MV-4-11 (cell line): ENCODE data around the gene DOK4.

Source experiments
- DNase-seq: peaks from one replicate; lab custom pipeline; 2025; lab: John Stamatoyannopoulos, UW

Gene DOK4

DNA sequence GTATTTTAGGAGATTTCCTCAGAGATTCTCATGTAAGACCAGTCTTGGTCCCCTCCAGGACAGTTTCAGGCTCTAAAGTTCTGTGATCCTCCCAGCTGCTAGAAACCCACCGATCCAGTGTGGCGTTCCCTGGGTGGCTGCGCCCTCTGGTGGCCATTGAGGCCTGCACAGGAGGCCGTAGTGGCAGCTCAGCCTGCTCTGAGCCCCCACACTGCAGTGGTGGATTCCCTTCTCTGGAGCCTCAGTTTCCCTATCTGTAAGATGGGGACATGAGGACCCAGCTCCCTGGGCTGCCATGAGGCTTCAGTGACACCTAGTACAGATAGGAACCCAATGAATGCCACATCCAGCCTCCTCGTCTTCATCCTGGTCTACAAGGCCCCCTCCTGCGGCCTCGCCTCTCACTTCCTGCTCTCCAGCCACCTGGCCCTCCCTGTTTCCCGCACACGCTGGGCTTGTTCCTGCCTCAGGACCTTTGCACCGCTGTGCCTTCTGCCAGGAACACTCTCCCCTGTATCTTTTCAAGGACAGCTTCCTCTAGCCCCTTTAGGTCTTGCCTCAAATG, 33.6 kb upstream of the DOK4 start:
- DNase-seq: peak; percentile 47

DNA sequence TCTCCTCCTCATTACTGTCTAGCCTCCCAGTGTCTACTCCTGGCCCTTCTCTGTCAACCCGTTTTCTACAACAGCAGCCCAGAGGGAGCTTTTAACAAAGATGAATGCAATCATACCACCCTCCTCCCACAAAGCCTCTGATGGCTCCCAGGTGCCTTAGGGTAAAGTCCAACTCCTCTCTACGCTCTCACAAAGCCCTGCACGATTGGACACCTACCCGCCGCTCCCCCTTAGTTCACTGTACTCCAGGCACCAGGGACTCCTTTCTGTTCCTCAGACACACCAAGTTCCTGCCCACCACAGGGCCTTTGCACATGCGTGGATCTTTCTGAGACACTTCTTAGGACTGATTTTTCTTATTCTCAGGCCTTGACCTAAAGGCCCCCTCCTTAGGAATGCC, 32.6 kb upstream of the DOK4 start:
- DNase-seq: no peak

DNA sequence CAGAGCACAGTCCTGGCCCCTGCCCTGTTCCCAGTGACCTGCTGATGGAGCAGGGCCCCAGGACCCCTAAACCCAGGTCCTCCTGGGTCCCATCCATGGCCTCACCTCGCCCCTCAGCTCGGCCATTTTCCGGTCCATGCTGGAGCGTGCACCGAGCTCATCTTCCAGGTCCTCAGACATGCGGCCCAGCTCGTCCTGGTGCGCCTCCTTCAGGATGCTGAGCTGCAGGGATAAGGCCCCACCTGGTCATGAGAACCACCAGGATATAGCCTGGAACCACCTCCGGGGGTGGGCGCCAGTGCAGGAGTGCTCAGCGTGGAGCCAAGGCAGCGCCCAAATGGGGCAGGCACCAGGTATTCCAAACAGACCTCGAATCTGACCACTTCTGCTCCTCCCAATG, 32.2 kb upstream of the DOK4 start:
- DNase-seq: no peak

DNA sequence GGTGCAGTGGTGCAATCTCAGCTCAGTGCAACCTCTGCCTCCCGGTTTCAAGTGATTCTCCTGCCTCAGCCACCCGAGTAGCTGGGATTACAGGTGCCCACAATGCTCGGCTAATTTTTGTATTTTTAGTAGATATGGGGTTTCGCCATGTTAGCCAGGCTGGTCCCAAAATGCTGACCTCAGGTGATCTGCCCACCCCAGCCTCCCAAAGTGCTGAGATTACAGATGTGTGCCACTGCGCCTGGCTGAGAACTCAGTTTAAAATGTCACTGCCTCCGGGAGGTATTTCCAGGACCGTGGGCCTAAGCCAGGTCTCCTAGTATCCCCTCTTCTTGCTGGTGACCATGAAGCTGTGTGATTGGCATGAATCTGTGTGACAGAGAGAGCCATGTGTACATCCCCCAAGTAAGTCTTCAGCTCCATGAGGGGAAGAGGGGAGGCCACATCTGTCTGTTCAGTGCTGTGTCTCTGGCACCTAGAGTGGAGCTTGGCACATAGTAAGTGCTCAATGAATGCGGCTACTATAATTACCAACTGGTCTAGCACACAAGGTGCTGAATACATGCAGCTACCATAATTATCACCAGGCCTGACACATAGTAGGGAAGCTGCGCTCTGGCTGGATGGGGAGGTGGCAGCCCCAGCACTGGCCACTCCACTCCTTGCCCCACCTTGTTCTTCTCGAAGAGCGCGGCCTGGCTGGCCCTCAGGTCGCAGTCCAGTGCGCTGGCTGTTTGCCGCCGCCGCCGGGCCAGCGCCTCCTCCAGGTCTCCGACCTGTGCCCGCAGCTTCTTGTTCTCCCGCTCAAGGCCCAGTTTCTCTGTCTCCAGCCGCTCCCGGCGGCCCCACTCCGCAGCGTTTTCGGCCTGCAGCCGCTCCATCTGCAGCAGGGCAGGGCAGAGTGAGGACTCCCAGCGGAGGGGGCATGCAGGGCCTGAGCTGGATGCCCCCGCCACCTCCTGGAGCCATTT, 31.4 kb upstream of the DOK4 start:
- no peak for DNase-seq

DNA sequence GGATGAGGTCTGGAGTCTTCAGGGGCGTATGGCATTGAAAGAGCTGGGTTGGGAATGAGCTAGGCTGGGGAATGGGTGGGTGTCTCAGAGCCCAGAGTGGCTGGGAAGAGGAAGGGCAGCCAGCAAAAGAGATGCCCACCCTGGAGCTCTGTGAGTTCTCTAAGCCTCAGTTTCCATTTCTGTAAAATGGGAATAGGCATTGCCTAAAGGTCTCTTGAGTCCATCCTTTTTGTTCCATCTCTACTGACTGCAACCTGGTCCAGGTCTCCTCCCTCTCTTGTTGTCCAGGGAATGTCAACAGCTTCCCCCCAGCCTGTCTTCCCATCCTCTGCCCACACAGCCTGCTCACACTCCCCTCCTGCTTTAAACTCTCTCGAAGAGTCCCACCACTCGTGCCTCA, 30.5 kb upstream of the DOK4 start:
- DNase-seq: no peak

DNA sequence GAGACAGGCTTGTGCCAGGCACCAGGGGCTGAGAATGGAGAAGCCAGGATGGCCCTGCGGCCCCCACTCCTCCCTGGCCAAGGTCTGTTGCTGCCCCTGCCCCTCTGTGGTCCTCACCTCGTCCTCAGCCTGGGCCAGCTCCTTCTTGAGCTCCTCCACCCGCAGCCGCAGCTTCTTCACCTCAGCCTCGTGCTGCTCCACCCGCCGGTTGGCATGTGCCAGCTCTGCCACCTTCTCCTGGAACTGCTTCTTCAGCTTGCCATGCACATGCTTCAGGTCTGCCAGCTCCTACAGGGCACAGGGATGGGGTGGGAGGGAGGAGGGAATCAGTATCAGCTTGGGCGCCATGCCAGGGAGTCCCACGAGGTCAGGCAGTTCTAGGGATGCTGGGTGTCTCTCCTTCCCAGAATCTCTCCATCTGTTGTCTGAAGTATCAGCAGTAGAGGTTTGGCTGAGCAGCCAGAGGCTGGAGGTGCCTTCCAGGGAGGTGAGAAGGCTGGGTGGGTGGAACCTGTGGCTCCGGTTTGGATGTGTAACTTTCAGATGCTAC, 30.0 kb upstream of the DOK4 start:
- no peak for DNase-seq

DNA sequence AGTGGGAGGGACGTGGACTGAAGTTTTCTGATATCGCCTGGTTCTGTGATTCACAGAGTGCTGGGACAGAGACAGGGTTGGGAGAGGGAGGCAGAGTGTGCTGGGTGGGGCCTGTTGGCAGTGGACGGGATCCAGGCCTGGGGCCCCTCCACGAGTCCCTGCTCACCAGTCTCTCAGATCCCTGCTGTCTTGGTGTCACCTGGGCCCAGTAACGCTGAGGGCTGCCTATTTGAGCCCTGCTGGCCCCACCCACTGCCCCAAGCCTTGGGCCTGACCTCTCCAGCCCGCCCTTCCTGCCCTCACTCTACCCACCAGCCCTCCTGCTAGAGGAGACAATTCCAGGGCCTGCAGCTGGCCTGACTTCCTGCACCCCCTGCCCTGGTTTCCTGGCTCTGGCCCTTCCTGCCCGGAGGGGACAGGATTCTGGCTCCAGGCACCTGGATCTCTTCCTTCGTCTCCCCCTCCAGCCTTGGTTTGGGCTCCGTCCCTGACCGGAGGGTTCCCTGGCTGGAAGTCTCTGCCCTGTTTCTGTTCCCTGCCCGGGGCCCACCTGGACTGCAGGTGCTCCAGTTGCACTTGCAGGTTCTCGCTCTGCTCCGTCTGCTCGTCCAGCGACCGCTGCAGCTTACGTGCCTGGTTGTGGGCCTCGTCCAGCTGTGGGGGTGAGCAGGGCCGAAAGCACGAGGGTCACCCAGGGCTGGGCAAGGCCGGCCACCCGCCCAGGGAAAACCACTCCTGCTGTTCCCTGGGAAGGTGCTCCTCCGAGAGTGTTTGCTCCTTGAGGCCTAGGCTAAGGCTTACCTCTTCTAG, 28.7 kb upstream of the DOK4 start:
- no peak for DNase-seq

DNA sequence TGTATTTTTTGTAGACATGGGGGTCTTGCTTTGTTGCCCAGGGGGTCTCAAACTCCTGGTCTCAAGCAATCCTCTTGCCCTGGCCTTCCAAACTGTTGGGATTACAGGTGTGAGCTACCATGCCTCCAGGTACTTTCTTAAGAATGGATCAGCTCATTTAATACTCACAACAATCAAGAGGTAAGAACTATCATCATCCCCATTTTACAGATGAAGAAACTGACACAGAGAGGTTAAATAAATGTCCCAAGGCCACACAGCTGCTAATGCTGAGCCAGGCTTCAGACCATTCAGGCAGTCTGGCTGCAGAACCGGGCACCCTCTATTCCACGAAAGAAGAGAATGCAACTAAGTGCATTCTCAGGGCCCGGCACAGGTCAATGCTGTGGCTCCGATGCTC, 28.1 kb upstream of the DOK4 start:
- DNase-seq: no peak

DNA sequence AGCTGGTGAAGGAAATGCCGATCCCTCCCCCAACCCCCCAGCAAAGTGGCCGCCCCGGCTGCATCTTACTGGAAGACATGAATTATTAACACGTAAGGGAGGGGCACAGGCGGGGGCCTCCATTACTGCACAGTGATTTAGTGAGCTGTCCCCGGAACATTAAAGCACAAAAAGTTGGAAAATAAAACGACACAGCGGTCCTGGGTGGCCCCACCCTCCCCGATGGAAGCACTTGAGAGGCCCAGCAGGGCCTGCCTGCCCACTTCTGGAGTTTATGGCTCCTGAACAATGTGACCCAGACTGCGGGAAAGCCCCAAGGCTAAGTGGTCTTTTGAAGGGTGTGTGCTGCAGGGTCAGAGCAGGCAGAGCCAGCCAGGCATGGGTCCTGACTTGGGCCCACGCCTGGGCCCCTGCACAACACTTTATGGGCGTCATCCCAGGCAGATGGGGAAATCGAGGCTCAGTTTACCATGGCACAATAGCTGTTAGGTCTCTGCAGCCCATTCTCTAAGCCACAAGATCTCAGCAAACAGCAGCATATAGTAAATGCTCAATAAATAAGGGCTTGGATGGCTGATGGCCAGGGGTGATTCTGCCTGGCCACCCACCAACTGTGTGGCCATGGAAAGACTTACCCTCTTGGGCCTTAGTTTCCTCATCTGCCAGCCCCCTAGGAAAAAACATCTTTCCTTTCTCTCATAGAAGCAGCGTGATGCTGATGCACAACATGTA, 27.2 kb upstream of the DOK4 start:
- no peak for DNase-seq

DNA sequence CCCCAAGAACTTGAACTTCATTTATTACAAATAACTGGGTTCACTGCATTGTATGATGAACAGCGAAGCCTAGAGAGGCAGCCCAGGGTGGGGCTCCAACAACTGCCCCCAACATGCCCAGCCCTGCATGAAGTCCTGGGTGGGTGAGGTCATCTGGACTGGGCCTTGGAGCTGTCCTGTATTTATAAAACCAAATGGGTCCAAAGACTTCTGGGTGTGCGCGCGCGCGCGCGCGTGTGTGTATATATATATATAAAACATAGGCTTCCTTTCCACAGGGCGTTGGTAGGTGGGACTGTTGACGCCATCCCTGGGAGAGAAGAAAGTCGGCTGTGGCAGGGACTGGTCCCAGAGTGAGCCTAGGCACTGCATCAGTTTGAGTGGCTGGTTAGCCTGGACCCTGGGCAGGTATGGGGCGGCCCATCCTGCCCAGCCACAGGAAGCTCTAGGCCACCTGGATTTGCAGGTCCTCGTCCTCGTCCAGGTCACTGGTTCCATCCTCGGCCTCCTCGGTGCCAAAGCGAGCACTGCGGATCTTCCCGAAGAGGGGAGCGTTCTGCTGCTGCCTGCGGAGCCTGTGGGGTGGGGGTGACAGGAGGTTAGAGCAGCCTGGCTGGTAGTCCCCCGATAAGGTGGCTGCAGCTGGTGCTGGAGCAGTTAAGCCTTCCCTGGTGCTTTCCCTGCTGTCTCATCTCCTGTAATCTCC, 26.2 kb upstream of the DOK4 start:
- DNase-seq: no peak

DNA sequence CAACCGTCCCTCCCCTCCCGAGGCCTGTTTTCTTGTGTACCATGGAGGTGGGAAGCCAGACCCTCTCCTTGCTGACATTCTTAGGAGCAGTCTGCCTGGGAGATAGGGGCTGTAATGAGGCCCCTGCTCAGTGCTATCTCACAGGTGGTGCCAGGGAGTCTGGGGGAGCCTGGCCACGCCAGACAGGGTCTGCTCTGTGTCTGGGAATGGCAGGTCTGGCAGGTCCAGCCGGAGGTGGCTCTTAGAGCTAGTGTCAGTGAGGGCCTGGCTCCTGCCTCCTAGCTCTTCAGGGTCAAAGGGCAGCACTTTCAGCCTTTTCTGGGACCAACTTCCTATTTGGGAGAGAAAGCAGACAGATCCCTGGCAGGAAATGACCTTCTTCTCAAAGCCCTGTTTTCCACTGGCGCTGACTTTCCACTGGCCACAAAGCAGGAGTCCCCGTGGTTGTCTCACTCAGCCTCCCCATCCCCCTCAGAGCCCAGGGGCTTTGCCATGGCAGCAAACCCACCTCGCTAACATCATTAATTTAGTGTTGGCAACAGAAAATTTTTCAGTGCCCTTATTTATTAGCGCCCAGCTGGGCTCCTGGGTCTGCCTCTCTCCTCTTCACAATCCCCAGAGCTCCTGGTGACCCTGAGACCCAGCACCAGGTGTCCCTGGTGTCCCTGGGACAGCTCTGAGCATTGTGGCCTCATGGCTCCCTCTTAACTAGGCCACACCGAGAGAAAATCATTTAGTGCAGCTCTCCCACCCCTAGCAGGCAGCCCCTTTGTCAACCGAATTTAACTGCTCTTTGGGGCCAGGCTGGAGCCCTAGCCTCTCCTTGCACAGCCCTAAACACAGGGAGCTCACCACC, 24.0 kb upstream of the DOK4 start:
- no peak for DNase-seq

DNA sequence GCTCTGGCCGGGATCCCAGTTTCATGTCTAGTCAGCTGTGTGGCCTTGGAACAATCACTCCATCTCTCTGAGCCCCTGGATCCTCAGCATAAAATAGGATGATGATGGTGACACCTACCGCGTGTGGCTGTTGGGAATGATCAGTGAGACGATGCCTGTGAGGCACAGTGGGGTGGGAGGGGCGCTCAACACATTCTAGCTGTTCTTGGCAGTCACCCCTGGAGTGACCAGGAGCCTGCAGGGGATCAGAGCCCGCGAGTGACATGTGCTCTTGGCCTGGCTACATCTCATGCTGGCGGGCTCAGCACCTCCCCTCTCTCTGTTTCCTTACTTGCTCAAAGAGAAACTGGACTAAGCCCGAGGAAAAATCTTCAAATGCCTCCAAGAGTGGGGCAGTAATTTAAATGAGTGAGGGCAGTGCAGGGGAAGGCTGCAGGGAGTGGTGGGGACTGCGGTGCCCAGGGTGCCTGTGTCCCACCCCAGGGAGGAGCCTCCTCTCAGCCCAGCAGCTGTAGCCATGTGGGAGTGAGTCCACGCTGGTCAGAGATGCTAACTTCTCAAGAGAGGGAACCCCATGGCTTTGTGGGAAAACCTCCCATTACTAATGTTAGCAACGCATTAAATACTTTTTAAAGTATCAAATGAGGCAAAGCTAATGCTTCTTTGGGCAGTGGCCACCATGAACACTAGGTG, 23.1 kb upstream of the DOK4 start:
- no peak for DNase-seq

DNA sequence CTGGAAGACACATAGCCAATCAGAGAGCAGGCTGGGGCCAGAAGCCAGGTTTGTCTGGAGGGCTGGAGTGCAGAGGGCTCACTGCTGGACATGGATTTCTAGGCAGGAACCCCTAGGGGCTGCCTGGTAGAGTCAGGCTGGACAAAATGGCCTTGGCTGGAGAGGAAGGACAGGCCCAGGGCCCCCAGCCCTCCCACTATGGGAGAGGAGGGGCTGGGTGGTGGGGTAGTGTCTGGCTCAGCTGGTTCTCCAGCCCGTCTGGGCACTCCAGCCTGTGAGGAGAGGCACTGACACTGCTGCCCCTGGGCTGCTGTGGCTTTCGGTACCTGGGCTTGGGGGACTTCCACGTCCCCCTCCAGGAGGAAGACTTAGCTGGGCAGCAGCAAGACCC, 21.7 kb upstream of the DOK4 start:
- DNase-seq: no peak

DNA sequence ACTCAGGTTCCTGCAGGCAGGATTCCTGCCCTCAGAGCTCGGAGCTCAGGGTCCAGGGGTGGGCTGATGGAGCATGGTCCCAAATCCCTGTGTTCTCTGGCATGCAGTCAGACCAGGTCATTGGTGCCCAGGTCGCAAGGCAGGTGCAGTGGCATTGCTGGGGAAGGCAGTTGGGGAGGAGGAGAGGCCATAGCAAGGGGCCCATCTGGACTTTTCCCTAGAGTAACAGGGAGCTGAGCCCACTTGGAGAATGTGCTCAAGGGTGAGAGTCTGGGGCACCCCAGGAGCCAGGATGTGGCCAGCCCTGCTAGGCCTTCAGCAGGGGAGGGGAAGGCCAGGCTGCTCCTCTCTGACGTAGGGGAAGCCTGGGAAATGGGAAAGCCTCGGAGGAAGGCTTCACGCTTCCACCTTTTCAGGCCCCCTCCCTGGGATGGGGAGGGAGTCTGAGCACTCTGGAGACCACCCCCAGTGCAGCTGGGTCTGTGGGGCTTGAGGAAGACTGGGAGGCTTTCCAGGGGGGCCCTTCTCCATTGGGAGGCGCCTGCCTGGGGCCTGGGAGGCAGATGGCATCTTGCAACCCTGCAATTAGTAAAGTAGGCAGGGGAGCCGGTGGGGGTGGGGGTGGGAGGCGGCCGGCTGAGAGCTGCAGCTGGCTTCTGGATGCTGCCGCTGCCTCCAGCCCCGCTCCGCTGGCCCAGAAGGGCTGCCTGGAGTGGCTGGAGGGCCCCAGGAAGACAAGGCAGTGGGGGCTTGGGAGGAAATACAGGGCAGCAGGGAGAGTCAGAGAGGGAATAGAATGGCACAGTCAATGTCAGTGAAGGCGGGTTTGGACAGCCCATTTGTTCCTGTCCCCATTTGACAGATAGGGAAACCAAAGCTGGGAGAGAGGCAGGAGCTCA, 21.1 kb upstream of the DOK4 start:
- DNase-seq: no peak

DNA sequence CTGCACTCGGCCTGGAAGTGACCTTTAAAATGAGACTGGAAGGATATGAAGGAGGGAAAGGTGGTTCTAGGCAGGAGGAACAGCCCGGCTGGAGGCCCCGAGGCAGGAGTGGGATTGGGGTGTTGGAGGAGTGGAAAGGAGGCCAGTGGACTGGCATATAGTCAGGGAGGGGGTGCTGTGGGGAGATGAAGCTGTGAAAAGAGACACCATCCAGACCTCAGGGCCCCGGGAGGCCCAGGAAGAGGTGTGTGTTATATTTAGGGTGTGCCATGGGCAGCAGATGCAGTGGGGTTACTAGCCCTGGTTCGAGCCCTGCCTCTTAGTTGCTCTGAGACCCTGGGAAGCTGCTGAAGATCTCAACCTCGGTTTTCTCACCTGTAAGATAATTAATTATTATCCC, 18.9 kb upstream of the DOK4 start:
- no peak for DNase-seq

DNA sequence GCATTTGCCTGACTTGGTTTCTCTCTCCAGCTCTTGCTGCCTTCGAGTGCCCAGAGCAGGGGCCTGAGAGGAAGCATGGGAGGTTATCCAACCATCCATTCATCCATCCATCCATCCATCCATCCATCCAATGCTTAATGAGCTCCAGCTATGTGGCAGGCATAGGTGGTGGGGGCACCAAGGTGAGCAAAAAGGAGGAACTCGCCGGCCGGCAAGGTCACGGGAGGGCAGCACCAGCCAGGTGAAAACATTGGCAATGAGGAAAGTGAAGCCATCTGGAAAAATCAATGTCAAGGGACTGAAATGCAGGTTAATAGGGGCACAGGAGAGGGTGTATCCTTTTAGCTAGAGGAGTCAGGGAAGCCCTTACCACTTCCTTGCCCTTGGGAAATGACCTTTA, 18.2 kb upstream of the DOK4 start:
- DNase-seq: no peak

DNA sequence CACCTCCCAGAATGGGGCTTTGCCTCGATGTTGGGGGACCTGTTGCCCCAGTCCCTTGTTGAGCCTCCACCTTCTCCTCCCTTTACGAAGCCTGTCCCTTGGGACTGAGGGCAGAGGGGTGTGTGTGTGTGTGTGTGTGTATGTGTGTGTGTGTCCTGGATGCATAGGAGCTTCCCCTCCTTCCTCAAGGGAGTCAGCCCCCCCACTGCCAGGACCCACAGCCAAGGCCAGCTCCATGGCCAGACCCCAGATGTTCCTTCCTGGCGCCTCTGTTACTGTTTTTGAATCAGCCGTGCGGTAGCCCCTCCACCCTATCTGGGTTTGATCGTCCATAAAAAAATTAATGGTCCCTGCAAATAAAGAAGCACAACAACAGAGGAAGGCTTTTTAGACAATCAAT, 17.7 kb upstream of the DOK4 start:
- no peak for DNase-seq

DNA sequence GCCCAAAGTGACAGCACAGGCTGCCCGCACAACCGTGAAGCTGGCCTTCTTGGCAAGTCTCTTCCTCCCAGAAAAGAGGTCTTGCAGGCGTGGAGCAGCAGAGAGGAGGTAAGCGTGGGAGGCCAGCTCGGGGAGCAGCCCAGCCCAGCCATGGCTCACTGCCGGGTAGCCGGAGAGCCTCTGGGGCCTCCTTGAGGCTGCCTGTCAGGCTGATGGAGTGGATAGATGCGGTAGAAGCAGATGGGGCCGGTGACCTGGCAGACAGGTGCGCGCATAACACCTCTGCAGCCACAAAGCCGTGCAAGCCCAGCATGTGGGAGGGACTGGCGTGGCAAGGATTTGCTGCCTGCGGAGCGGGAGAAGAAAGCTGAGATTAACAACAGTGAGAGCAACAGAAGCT, 17.1 kb upstream of the DOK4 start:
- DNase-seq: no peak
